Measurements from ENCODE around the gene AFG3L2. TPM values are rescaled to one million over a fixed set of nuclear protein-coding genes. Genes with fewer than 3 reads are reported as not detected.

Gene AFG3L2
- total RNA-seq, 1 donor from 2014 or later: 51.7 TPM

GRCh38 chr18:12305930-12306629 lies 70.9 kb downstream of the AFG3L2 start:
- H2AFZ ChIP-seq (replicated peaks): no peak overlapping the region
- TF ChIP-seq EZH2phosphoT487 (IDR thresholded peaks at IDR 0.05): no peak
- no peak for TF ChIP-seq EZH2 (IDR thresholded peaks at IDR 0.05)
- peaks cover 7% of the 10 kb centered on the region for H3K36me3 ChIP-seq
- H3K9ac ChIP-seq: no peak overlapping the region
- H3K79me2 ChIP-seq (ENCODE audit: low read depth): peaks cover 21% of the 10 kb centered on the region
- Mint-ChIP-seq H3K27me3 (ENCODE audit: insufficient read depth, low read depth) (peaks cover 26% of the 10 kb centered on the region), H3K4me1 (peaks cover 23% of the 10 kb centered on the region), H3K9me3 (peaks cover 13% of the 10 kb centered on the region), H3K36me3 (peaks cover 13% of the 10 kb centered on the region), H3K27ac (no peak overlapping the region), H3K4me3 (peak overlapping the region; percentile 92)
- H3K4me1 ChIP-seq: peaks cover 15% of the 10 kb centered on the region
- H4K20me1 ChIP-seq (ENCODE audit: low read depth): no peaks in the 10 kb centered on the region
- H3K9me3 ChIP-seq (ENCODE audit: low read depth): no peaks in the 10 kb centered on the region
- peak overlapping the region; percentile 82 for H3K4me3 ChIP-seq
- peak; percentile 71 for DNase-seq (ENCODE audit: low spot score)
- peak overlapping the region; percentile 78 for H3K4me2 ChIP-seq
- H3F3A ChIP-seq (ENCODE audit: low read depth): peaks cover 29% of the 10 kb centered on the region
- peaks cover 52% of the 10 kb centered on the region for H3K27me3 ChIP-seq
- no peak overlapping the region for H3K27ac ChIP-seq

DNA sequence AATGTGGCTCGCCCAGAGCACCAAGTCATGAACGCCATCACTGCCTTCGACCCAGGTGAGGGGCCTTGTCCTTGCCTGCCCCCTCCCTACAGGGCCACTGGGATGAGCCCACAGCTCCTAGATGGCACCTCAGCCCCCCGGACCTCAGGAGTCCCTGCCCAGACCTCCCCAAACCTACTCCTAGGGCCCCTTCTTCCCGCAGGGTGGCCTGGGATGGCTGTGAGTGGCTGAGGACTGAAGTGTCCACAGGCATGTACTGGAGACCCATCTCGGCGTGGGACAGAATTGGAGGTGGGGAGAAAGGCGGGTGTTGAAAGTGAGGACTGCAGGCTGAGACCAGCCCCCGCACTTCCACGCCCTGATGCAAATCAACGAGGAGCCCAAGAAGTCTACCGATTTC lies 71.8 kb downstream of the AFG3L2 start:
- H3K4me3 ChIP-seq: no peak overlapping the region
- no peak overlapping the region for H3K4me2 ChIP-seq
- no peaks in the 10 kb centered on the region for H4K20me1 ChIP-seq (ENCODE audit: low read depth)
- H3K27me3 ChIP-seq: peaks cover 52% of the 10 kb centered on the region
- no peaks in the 10 kb centered on the region for H3K9me3 ChIP-seq (ENCODE audit: low read depth)
- no peak overlapping the region for H2AFZ ChIP-seq (replicated peaks)
- peaks cover 23% of the 10 kb centered on the region for H3K4me1 Mint-ChIP-seq
- peaks cover 6% of the 10 kb centered on the region for H3K36me3 Mint-ChIP-seq
- H3K27ac Mint-ChIP-seq: no peak overlapping the region
- H3K36me3 ChIP-seq: no peaks in the 10 kb centered on the region
- H3F3A ChIP-seq (ENCODE audit: low read depth): peaks cover 29% of the 10 kb centered on the region
- H3K79me2 ChIP-seq (ENCODE audit: low read depth): peaks cover 16% of the 10 kb centered on the region
- peaks cover 24% of the 10 kb centered on the region for H3K27me3 Mint-ChIP-seq (ENCODE audit: insufficient read depth, low read depth)
- no peak overlapping the region for H3K9ac ChIP-seq
- no peak overlapping the region for H3K27ac ChIP-seq
- peaks cover 15% of the 10 kb centered on the region for H3K4me1 ChIP-seq
- DNase-seq (ENCODE audit: low spot score): no peak
- TF ChIP-seq EZH2phosphoT487 (IDR thresholded peaks at IDR 0.05) (no peak), EZH2 (IDR thresholded peaks at IDR 0.05) (no peak)
- H3K4me3 Mint-ChIP-seq: no peak overlapping the region
- H3K9me3 Mint-ChIP-seq: peaks cover 6% of the 10 kb centered on the region

DNA sequence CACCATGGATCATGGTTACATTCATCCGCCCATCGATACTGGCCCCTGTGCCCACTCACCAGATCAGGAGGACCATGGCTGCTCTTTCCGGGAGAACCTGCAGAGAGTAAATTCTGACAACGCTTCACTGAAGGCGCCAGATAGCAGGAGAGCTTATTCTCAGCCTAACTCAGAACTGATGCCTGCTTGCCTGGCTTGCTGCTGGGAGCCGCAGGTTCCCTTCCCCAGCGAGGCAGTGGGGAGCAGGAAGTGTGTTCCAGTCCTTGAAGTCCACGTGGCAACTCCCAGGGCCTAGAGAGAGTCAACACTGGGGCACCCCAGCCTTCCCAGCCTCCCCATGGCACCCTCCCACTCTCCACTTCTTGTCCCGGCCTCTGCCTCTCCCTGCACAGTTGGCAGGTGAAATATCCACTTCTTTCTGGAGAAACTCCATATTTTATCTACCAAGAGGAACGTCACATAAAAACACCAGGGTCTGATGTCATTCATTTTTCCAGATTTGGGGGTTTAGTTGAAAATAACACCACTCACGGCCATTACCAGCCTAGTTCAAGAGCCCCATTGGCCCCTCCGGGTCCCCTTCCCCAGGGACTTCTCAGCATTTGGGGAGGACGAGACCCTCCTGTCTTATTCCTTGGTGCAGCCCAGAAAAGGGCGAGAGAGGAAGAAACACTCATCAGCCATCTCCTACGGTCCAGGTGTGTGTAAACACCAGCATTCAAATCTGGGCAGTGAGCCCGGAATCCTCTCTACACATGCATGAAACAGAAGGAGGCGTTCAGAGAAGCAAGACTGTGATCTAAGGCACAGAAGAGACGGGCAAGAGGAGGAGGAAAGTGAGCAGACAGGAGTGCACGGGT lies 72.4 kb downstream of the AFG3L2 start:
- Histone ChIP-seq H3K79me2 (ENCODE audit: low read depth) (peaks cover 10% of the 10 kb centered on the region), H2AFZ (replicated peaks) (no peak overlapping the region), H3K9ac (no peak overlapping the region), H3K4me2 (no peak overlapping the region), H3K9me3 (ENCODE audit: low read depth) (no peaks in the 10 kb centered on the region), H4K20me1 (ENCODE audit: low read depth) (no peaks in the 10 kb centered on the region), H3F3A (ENCODE audit: low read depth) (peaks cover 29% of the 10 kb centered on the region), H3K36me3 (no peaks in the 10 kb centered on the region), H3K27ac (no peak overlapping the region), H3K27me3 (peaks cover 52% of the 10 kb centered on the region), H3K4me1 (peaks cover 15% of the 10 kb centered on the region), H3K4me3 (no peak overlapping the region)
- H3K36me3 Mint-ChIP-seq: peaks cover 3% of the 10 kb centered on the region
- H3K4me3 Mint-ChIP-seq: no peak overlapping the region
- peaks cover 3% of the 10 kb centered on the region for H3K9me3 Mint-ChIP-seq
- H3K27me3 Mint-ChIP-seq (ENCODE audit: insufficient read depth, low read depth): peaks cover 24% of the 10 kb centered on the region
- peak overlapping the region; percentile 21 for H3K27ac Mint-ChIP-seq
- peaks cover 20% of the 10 kb centered on the region for H3K4me1 Mint-ChIP-seq
- TF ChIP-seq, protein P1, sequence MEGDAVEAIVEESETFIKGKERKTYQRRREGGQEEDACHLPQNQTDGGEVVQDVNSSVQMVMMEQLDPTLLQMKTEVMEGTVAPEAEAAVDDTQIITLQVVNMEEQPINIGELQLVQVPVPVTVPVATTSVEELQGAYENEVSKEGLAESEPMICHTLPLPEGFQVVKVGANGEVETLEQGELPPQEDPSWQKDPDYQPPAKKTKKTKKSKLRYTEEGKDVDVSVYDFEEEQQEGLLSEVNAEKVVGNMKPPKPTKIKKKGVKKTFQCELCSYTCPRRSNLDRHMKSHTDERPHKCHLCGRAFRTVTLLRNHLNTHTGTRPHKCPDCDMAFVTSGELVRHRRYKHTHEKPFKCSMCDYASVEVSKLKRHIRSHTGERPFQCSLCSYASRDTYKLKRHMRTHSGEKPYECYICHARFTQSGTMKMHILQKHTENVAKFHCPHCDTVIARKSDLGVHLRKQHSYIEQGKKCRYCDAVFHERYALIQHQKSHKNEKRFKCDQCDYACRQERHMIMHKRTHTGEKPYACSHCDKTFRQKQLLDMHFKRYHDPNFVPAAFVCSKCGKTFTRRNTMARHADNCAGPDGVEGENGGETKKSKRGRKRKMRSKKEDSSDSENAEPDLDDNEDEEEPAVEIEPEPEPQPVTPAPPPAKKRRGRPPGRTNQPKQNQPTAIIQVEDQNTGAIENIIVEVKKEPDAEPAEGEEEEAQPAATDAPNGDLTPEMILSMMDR (IDR thresholded peaks at IDR 0.05): no peak
- TF ChIP-seq EZH2phosphoT487 (IDR thresholded peaks at IDR 0.05): no peak
- no peak for DNase-seq (ENCODE audit: low spot score)

- peaks cover 17% of the 10 kb centered on the region for H3K4me1 Mint-ChIP-seq
- H3K27me3 Mint-ChIP-seq (ENCODE audit: insufficient read depth, low read depth): peaks cover 22% of the 10 kb centered on the region
- no peak overlapping the region for H3K4me3 Mint-ChIP-seq
- Histone ChIP-seq H3K4me3 (no peak overlapping the region), H3K79me2 (ENCODE audit: low read depth) (no peaks in the 10 kb centered on the region), H3K36me3 (no peaks in the 10 kb centered on the region), H3K27ac (no peak overlapping the region), H3K9me3 (ENCODE audit: low read depth) (no peaks in the 10 kb centered on the region), H3K27me3 (peaks cover 33% of the 10 kb centered on the region), H4K20me1 (ENCODE audit: low read depth) (no peaks in the 10 kb centered on the region), H3K4me2 (no peak overlapping the region), H3F3A (ENCODE audit: low read depth) (peaks cover 20% of the 10 kb centered on the region), H3K4me1 (peaks cover 15% of the 10 kb centered on the region), H2AFZ (replicated peaks) (no peak overlapping the region), H3K9ac (no peak overlapping the region)
- DNase-seq (ENCODE audit: low spot score): no peak
- H3K27ac Mint-ChIP-seq: no peak overlapping the region
- no peak for TF ChIP-seq EZH2 (IDR thresholded peaks at IDR 0.05)
- TF ChIP-seq, protein P1 (IDR thresholded peaks at IDR 0.05): no peak
- no peak for TF ChIP-seq EZH2phosphoT487 (IDR thresholded peaks at IDR 0.05)
- peaks cover 2% of the 10 kb centered on the region for H3K9me3 Mint-ChIP-seq
- no peaks in the 10 kb centered on the region for H3K36me3 Mint-ChIP-seq
Observed at GRCh38 chr18:12302391-12303147, 74.5 kb downstream of the AFG3L2 start.

All from neural progenitor cell (in vitro differentiated cells).